Esophagus muscularis mucosa (tissue), 3 donors: ENCODE data around the gene DDX11.
"Not testable (repeated sequence)": the region's sequence is repeated elsewhere in the genome, so short reads cannot be mapped to it uniquely, and the experiment has no call there.

Source experiments
- EP300 ChIP-seq: sonication (generic); formaldehyde crosslinking; IDR thresholded peaks from one replicate; pipeline ENCODE4 v1.6.1; 2017; ENCODE audit warnings: antibody characterized with exemption
- TF ChIP-seq, protein P1 (sequence below), 3 experiments: fragments of 200-600 bp in 2 of 3; fragments of 450-650 bp in 1 of 3; sonication (generic) in 2 of 3; IDR thresholded peaks; one replicate each; pipeline ENCODE4 v1.5.1; 2017 to 2019; ENCODE audit warnings: antibody characterized with exemption in 3 of 3, mild to moderate bottlenecking in 2 of 3, moderate library complexity in 1 of 3

DNA sequence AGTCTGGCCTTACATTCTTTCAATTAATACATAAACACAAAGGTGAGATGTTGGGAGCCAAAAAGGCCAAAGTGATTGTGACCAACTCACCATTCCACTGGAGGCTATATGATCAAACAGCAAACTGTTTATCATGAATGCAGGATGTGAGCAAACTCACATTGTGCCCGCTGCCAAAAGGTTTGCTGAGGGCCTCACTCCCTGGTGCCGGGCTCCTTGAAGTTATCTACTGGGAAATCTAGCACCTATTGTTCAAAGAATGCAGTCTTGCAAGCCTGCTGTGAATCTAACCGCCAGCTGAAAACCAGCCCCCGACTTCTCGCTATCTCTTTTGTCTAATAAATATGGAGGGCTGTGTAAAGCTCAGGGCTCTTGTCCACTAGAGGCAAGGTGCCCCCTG, 46.7 kb upstream of the DDX11 start:
- not testable (repeated sequence) for TF ChIP-seq EP300
- TF ChIP-seq, protein P1, sequence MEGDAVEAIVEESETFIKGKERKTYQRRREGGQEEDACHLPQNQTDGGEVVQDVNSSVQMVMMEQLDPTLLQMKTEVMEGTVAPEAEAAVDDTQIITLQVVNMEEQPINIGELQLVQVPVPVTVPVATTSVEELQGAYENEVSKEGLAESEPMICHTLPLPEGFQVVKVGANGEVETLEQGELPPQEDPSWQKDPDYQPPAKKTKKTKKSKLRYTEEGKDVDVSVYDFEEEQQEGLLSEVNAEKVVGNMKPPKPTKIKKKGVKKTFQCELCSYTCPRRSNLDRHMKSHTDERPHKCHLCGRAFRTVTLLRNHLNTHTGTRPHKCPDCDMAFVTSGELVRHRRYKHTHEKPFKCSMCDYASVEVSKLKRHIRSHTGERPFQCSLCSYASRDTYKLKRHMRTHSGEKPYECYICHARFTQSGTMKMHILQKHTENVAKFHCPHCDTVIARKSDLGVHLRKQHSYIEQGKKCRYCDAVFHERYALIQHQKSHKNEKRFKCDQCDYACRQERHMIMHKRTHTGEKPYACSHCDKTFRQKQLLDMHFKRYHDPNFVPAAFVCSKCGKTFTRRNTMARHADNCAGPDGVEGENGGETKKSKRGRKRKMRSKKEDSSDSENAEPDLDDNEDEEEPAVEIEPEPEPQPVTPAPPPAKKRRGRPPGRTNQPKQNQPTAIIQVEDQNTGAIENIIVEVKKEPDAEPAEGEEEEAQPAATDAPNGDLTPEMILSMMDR (IDR thresholded peaks at IDR 0.05), result not testable (repeated sequence)
